ENCODE data around the gene ZBTB20. TPM values are rescaled to one million over a fixed set of nuclear protein-coding genes. Genes with fewer than 3 reads are reported as not detected.
"Not testable (repeated sequence)": the region's sequence is repeated elsewhere in the genome, so short reads cannot be mapped to it uniquely, and the experiment has no call there.

Gene ZBTB20
- total and polyA plus RNA-seq, 8 donors, result 0.15 to 149 (median 38.5) TPM

DNA sequence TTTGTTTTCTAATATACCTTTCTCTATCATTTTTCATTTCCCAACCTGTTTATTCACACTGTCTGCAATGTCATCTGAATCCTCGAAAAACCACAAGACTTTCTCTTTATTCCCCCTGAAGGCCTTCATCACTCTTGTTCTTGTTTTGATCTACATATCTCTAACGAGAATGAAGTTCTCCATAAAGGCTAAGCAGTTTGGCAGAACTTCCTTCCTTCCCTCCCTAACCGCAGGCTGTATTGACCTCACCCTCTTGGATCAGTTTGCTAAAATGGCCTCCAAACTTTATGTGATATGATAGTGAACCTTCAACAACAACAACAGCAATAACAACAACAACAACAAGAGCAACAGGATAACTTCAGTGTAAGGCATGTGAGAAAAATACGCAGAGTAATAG lies 460.5 kb downstream of the ZBTB20 start:
- H3K36me3 ChIP-seq, result peaks cover 0 to 6% (median 0%) of the 10 kb centered on the region in 4 donors
- peaks cover 0 to 35% (median 27%) of the 10 kb centered on the region in 4 donors for H3K4me1 ChIP-seq
- H3K27ac ChIP-seq, result peak overlapping the region in 2 of 5 donors; percentile 16 to 75
- no peak for DNase-seq
- WGBS, 5 donors, result 52 to 64% (median 55%) methylated on average over 4 of the region's 4 CpGs
- TF ChIP-seq POLR2A (IDR thresholded peaks at IDR 0.05), result no peak
- no peak for TF ChIP-seq POLR2AphosphoS5 (IDR thresholded peaks at IDR 0.05)
- TF ChIP-seq EP300 (IDR thresholded peaks at IDR 0.05), result no peak
- TF ChIP-seq, protein P1, sequence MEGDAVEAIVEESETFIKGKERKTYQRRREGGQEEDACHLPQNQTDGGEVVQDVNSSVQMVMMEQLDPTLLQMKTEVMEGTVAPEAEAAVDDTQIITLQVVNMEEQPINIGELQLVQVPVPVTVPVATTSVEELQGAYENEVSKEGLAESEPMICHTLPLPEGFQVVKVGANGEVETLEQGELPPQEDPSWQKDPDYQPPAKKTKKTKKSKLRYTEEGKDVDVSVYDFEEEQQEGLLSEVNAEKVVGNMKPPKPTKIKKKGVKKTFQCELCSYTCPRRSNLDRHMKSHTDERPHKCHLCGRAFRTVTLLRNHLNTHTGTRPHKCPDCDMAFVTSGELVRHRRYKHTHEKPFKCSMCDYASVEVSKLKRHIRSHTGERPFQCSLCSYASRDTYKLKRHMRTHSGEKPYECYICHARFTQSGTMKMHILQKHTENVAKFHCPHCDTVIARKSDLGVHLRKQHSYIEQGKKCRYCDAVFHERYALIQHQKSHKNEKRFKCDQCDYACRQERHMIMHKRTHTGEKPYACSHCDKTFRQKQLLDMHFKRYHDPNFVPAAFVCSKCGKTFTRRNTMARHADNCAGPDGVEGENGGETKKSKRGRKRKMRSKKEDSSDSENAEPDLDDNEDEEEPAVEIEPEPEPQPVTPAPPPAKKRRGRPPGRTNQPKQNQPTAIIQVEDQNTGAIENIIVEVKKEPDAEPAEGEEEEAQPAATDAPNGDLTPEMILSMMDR (IDR thresholded peaks at IDR 0.05), result no peak
- H3K4me3 ChIP-seq, result no peak overlapping the region
- intact Hi-C loops (cut with DNase I; ENCODE audit: low total_unique reads), result no loop called here
- H3K27me3 ChIP-seq, result no peaks in the 10 kb centered on the region
- H3K9me3 ChIP-seq, result no peaks in the 10 kb centered on the region

DNA sequence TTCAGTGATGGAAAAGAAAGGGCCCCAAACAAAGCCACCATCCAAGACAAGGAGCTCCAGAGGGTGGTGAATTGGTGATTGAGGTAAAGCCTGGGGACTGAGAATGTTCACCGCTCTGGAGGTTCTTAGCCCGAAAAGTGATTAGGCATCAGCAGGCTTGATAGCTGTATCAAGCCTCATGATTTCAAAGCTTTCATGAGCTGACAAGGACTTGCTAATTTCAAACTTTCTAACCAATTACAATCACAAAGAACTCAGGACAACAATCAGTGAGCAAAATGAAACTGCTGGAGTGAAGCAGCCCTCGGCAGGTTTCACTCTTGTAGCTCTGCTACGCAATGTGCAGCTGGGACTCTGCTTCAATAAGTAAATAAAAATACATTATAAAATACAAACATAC lies 461.9 kb downstream of the ZBTB20 start:
- peak overlapping the region in 4 of 5 donors; percentile 48 to 75 (median 56) for H3K27ac ChIP-seq
- peaks cover 0 to 35% (median 27%) of the 10 kb centered on the region in 4 donors for H3K4me1 ChIP-seq
- no peaks in the 10 kb centered on the region for H3K27me3 ChIP-seq
- no peaks in the 10 kb centered on the region for H3K9me3 ChIP-seq
- TF ChIP-seq POLR2AphosphoS5 (IDR thresholded peaks at IDR 0.05) (no peak), POLR2A (IDR thresholded peaks at IDR 0.05) (no peak), EP300 (IDR thresholded peaks at IDR 0.05) (no peak)
- TF ChIP-seq, protein P1 (IDR thresholded peaks at IDR 0.05), result no peak
- DNase-seq, result peak in 1 of 2 donors; percentile 29
- intact Hi-C loops (cut with DNase I; ENCODE audit: low total_unique reads), result no loop called here
- peaks cover 0 to 6% (median 0%) of the 10 kb centered on the region in 4 donors for H3K36me3 ChIP-seq
- peak overlapping the region in 3 of 4 donors; percentile 11 to 20 (median 17) for H3K4me3 ChIP-seq
- WGBS, 5 donors, result 42 to 79% (median 62%) methylated on average over 4 of the region's 4 CpGs

- no peak for DNase-seq
- H3K4me3 ChIP-seq, result no peak overlapping the region
- H3K27ac ChIP-seq, result no peak overlapping the region
- no peaks in the 10 kb centered on the region for H3K27me3 ChIP-seq
- WGBS, 5 donors, result 84 to 96% (median 87%) methylated on average over 1 of the region's 1 CpG
- H3K9me3 ChIP-seq, result no peaks in the 10 kb centered on the region
- peaks cover 0 to 18% (median 14%) of the 10 kb centered on the region in 4 donors for H3K4me1 ChIP-seq
- TF ChIP-seq EP300 (IDR thresholded peaks at IDR 0.05) (no peak), POLR2AphosphoS5 (IDR thresholded peaks at IDR 0.05) (no peak), POLR2A (IDR thresholded peaks at IDR 0.05) (no peak)
- TF ChIP-seq, protein P1 (IDR thresholded peaks at IDR 0.05), result no peak
- no peaks in the 10 kb centered on the region for H3K36me3 ChIP-seq
- intact Hi-C loops (cut with DNase I; ENCODE audit: low total_unique reads), result no loop called here
These were observed 466.8 kb downstream of the ZBTB20 start for GRCh38 chr3:114680299-114680698.

DNA sequence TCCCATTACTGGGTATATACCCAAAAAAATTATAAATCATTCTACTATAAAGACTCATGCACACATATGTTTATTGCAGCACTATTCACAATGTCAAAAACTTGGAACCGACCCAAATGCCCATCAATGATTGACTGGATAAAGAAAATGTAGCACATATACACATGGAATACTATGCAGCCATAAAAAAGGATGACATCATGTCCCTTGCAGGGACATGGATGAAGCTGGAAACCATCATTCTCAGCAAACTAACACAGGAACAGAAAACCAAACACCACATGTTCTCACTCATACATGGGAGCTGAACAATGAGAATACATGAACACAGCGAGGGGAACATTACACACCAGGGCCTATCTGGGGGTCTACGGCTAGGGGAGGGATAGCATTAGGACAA lies 467.3 kb downstream of the ZBTB20 start:
- DNase-seq; H3K27ac ChIP-seq; intact Hi-C loops (cut with DNase I; ENCODE audit: low total_unique reads); H3K36me3 ChIP-seq; H3K9me3 ChIP-seq; H3K27me3 ChIP-seq; H3K4me3 ChIP-seq: not testable (repeated sequence)
- 97 to 100% (median 97%) methylated on average over 3 of the region's 3 CpGs for WGBS, 5 donors
- H3K4me1 ChIP-seq, result peaks cover 0 to 13% (median 9%) of the 10 kb centered on the region in 4 donors

DNA sequence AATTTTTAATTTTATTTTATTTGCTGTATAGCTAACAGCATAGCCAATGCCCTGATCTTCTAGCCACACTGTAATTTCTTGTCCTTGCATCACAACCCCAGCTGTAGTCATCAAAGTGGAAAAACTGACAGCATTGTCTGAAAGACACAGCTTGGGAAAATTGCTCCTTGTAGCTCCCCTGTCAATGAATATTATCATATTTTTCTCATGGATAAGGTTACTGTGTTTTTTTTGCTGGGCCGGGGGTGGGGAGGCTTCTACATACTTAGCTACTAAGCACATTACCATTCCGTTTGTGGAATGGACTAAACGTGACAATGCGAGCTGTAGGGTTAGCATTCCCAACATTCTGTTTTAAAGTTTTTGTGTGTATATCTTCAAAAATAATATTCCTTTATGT lies 472.0 kb downstream of the ZBTB20 start:
- TF ChIP-seq POLR2A (IDR thresholded peaks at IDR 0.05) (no peak), EP300 (IDR thresholded peaks at IDR 0.05) (no peak)
- TF ChIP-seq, protein P1 (IDR thresholded peaks at IDR 0.05), result no peak
- no peak overlapping the region for H3K4me3 ChIP-seq
- 89 to 93% (median 91%) methylated on average over 4 of the region's 4 CpGs for WGBS, 5 donors

More for the DNA sequence above, 472.0 kb downstream of the ZBTB20 start:
- Histone ChIP-seq H3K27ac (no peak overlapping the region), H3K27me3 (no peaks in the 10 kb centered on the region), H3K4me1 (no peaks in the 10 kb centered on the region), H3K36me3 (no peaks in the 10 kb centered on the region), H3K9me3 (no peaks in the 10 kb centered on the region)
- intact Hi-C loops (cut with DNase I; ENCODE audit: low total_unique reads), result no loop called here
- DNase-seq, result no peak

All from stomach (tissue), 9 donors.